Measurements from ENCODE around the gene SRA1. TPM values are rescaled to one million over a fixed set of nuclear protein-coding genes. Genes with fewer than 3 reads are reported as not detected.

SRA1 gene
- total and polyA plus RNA-seq, 9 of the 15 experiments (the other 6 are each of a cell fraction or from before 2014, with no cell fraction given) = 24.1 to 47.4 (median 41.3) TPM

DNA sequence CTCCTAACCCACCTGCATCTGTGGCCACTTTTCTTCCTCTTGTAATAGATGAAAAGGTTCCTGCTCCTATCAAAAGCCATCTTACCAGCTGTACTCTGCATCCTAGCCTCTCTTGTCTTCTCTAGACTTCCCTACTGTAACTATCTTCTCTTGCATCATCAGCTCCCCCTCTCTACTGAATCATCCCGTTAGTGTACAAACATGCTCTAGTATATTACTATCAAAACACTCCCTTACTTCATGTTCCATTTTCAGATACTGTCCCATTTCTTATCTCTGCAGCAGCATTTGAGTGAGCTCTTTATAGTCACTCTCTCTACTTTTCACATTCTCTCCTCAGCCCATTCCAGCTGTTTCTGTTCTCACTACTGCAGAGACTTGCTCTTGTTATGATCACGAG is 2.8 kb downstream of the SRA1 start (continued):
- TF ChIP-seq TCF3 (CRISPR knock-in tag; IDR thresholded peaks at IDR 0.05) (no peak), MED1 (CRISPR knock-in tag; IDR thresholded peaks at IDR 0.05; ENCODE audit: borderline replicate concordance) (no peak), SMARCC2 (IDR thresholded peaks at IDR 0.05; ENCODE audit: low read depth) (no peak), ILF3 (IDR thresholded peaks at IDR 0.05; ENCODE audit: borderline replicate concordance) (no peak), HDAC8 (tag; IDR thresholded peaks at IDR 0.05) (no peak), RFX7 (CRISPR knock-in tag; IDR thresholded peaks at IDR 0.05) (no peak), POLR3G (IDR thresholded peaks at IDR 0.05; ENCODE audit: extremely low read depth, insufficient read length, insufficient replicate concordance) (no peak), HDAC1 (IDR thresholded peaks at IDR 0.05) (peak in 1 of 2 experiments; percentile 27; a peak in 1 of 4 replicates), FOXK1 (CRISPR knock-in tag; IDR thresholded peaks at IDR 0.05; ENCODE audit: borderline replicate concordance) (no peak), SMARCA4 (IDR thresholded peaks at IDR 0.05) (peak; percentile 80), LEF1 (IDR thresholded peaks at IDR 0.05) (peak; percentile 49; the same call in 1 of the 2 replicates), ARNT (IDR thresholded peaks at IDR 0.05) (0 out of 4 replicates have a peak, but pooled peaks of 1 of the 2 experiments have one; percentile 49), FOXK2 (conservative IDR thresholded peaks at IDR 0.05 in 1 of 2, IDR thresholded peaks at IDR 0.05 in 1 of 2; ENCODE audit: low read depth in 2 of 2) (0 out of 4 replicates have a peak, but pooled peaks of 1 of the 2 experiments have one; percentile 17), ARHGAP35 (IDR thresholded peaks at IDR 0.05; ENCODE audit: partially characterized antibody) (no peak), KAT7 (CRISPR knock-in tag; IDR thresholded peaks at IDR 0.05; ENCODE audit: borderline replicate concordance) (no peak), ERF (CRISPR knock-in tag; IDR thresholded peaks at IDR 0.05) (no peak)
- TF ChIP-seq, protein P1, sequence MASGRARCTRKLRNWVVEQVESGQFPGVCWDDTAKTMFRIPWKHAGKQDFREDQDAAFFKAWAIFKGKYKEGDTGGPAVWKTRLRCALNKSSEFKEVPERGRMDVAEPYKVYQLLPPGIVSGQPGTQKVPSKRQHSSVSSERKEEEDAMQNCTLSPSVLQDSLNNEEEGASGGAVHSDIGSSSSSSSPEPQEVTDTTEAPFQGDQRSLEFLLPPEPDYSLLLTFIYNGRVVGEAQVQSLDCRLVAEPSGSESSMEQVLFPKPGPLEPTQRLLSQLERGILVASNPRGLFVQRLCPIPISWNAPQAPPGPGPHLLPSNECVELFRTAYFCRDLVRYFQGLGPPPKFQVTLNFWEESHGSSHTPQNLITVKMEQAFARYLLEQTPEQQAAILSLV (tag; IDR thresholded peaks at IDR 0.05) = peak; percentile 76; the same call in 1 of the 2 replicates
- TF ChIP-seq, protein P2, sequence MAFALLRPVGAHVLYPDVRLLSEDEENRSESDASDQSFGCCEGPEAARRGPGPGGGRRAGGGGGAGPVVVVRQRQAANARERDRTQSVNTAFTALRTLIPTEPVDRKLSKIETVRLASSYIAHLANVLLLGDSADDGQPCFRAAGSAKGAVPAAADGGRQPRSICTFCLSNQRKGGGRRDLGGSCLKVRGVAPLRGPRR (CRISPR knock-in tag; IDR thresholded peaks at IDR 0.05) = no peak
- TF ChIP-seq, protein P3, sequence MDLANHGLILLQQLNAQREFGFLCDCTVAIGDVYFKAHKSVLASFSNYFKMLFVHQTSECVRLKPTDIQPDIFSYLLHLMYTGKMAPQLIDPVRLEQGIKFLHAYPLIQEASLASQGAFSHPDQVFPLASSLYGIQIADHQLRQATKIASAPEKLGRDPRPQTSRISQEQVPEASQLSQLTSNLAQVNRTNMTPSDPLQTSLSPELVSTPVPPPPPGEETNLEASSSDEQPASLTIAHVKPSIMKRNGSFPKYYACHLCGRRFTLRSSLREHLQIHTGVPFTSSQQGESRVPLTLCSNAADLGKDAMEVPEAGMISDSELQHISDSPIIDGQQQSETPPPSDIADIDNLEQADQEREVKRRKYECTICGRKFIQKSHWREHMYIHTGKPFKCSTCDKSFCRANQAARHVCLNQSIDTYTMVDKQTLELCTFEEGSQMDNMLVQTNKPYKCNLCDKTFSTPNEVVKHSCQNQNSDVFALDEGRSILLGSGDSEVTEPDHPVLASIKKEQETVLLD (IDR thresholded peaks at IDR 0.05) = no peak; the same call in 1 of the 2 replicates
- TF ChIP-seq, protein P4, sequence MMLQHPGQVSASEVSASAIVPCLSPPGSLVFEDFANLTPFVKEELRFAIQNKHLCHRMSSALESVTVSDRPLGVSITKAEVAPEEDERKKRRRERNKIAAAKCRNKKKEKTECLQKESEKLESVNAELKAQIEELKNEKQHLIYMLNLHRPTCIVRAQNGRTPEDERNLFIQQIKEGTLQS (IDR thresholded peaks at IDR 0.05) = peak; percentile 99
- TF ChIP-seq, protein P4 (CRISPR knock-in tag; conservative IDR thresholded peaks at IDR 0.05) = peak; percentile 42; the same call in 1 of the 2 replicates
- TF ChIP-seq, protein P5, sequence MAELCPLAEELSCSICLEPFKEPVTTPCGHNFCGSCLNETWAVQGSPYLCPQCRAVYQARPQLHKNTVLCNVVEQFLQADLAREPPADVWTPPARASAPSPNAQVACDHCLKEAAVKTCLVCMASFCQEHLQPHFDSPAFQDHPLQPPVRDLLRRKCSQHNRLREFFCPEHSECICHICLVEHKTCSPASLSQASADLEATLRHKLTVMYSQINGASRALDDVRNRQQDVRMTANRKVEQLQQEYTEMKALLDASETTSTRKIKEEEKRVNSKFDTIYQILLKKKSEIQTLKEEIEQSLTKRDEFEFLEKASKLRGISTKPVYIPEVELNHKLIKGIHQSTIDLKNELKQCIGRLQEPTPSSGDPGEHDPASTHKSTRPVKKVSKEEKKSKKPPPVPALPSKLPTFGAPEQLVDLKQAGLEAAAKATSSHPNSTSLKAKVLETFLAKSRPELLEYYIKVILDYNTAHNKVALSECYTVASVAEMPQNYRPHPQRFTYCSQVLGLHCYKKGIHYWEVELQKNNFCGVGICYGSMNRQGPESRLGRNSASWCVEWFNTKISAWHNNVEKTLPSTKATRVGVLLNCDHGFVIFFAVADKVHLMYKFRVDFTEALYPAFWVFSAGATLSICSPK (IDR thresholded peaks at IDR 0.05; ENCODE audit: borderline replicate concordance) = no peak
- TF ChIP-seq, protein P6, sequence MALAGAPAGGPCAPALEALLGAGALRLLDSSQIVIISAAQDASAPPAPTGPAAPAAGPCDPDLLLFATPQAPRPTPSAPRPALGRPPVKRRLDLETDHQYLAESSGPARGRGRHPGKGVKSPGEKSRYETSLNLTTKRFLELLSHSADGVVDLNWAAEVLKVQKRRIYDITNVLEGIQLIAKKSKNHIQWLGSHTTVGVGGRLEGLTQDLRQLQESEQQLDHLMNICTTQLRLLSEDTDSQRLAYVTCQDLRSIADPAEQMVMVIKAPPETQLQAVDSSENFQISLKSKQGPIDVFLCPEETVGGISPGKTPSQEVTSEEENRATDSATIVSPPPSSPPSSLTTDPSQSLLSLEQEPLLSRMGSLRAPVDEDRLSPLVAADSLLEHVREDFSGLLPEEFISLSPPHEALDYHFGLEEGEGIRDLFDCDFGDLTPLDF (CRISPR knock-in tag; IDR thresholded peaks at IDR 0.05) = no peak
